Caki2 (cell line): ENCODE measurements around the gene ADAMTS2. TPM values are rescaled to one million over a fixed set of nuclear protein-coding genes. Genes with fewer than 3 reads are reported as not detected.
A peak's percentile ranks its signal among the peaks of the same experiment; 100 is the strongest.

Source experiments
- DNase-seq: peaks from one replicate; pipeline ENCODE4 v3.0.0-alpha.2; 2015; ENCODE audit warnings: low read depth
- in situ Hi-C: cut with HindIII; loops from 2 replicates; pipeline ENCODE4 v1.10.0; 2016; ENCODE audit warnings: low sequenced_read_pairs, low pct_unique_long_range_greater_than_20kb, mixed read lengths
- total RNA-seq: library from RNA; depleted of rRNA; stranded (reverse); fragments of >200 nt; shearing (Covaris generic); gene quantifications from 2 replicates; pipeline ENCODE4 v1.2.3, GENCODE V29; 2014; ENCODE audit warnings: low replicate concordance

The ADAMTS2 gene
- total RNA-seq, 1 experiment from 2014 or later, result 5.0 TPM

- no peak for DNase-seq
- in situ Hi-C loops, result no loop called here
These were observed 67.1 kb downstream of the ADAMTS2 start for GRCh38 chr5:179278119-179278518.

GRCh38 chr5:179276838-179277395 lies 68.3 kb downstream of the ADAMTS2 start:
- DNase-seq, result no peak
- in situ Hi-C loops, result no loop called here

GRCh38 chr5:179275941-179276837 lies 69.1 kb downstream of the ADAMTS2 start:
- in situ Hi-C loops, result no loop called here
- DNase-seq, result peak; percentile 63

GRCh38 chr5:179275381-179275878 lies 69.8 kb downstream of the ADAMTS2 start:
- no peak for DNase-seq
- in situ Hi-C loops, result no loop called here

GRCh38 chr5:179274321-179275315 lies 70.6 kb downstream of the ADAMTS2 start:
- in situ Hi-C loops, result no loop called here
- no peak for DNase-seq

GRCh38 chr5:179273441-179274145 lies 71.7 kb downstream of the ADAMTS2 start:
- no peak for DNase-seq
- in situ Hi-C loops, result no loop called here

GRCh38 chr5:179273073-179273435 lies 72.2 kb downstream of the ADAMTS2 start:
- in situ Hi-C loops, result no loop called here
- no peak for DNase-seq

GRCh38 chr5:179272326-179273072 lies 72.8 kb downstream of the ADAMTS2 start:
- in situ Hi-C loops, result no loop called here
- no peak for DNase-seq

GRCh38 chr5:179271821-179272325 lies 73.4 kb downstream of the ADAMTS2 start:
- in situ Hi-C loops, result no loop called here
- DNase-seq, result no peak

GRCh38 chr5:179271428-179271734 lies 73.9 kb downstream of the ADAMTS2 start:
- no peak for DNase-seq
- in situ Hi-C loops, result no loop called here

- in situ Hi-C loops, result no loop called here
- no peak for DNase-seq
These were observed 74.5 kb downstream of the ADAMTS2 start for GRCh38 chr5:179270581-179271427.

- DNase-seq, result no peak
- in situ Hi-C loops, result no loop called here
These were observed 75.3 kb downstream of the ADAMTS2 start for GRCh38 chr5:179269781-179270543.

- DNase-seq, result no peak
These were observed 76.1 kb downstream of the ADAMTS2 start for GRCh38 chr5:179268966-179269693.

GRCh38 chr5:179268399-179268952 lies 76.8 kb downstream of the ADAMTS2 start:
- no peak for DNase-seq
- in situ Hi-C loops, result no loop called here

More at GRCh38 chr5:179268966-179269693, 76.1 kb downstream of the ADAMTS2 start:
- in situ Hi-C loops, result no loop called here

- DNase-seq, result no peak
- in situ Hi-C loops, result no loop called here
These were observed 77.6 kb downstream of the ADAMTS2 start for GRCh38 chr5:179267671-179268083.
